ENCODE data around the gene TRANK1.
"Not testable (repeated sequence)": the region's sequence is repeated elsewhere in the genome, so short reads cannot be mapped to it uniquely, and the experiment has no call there.

The TRANK1 gene

DNA sequence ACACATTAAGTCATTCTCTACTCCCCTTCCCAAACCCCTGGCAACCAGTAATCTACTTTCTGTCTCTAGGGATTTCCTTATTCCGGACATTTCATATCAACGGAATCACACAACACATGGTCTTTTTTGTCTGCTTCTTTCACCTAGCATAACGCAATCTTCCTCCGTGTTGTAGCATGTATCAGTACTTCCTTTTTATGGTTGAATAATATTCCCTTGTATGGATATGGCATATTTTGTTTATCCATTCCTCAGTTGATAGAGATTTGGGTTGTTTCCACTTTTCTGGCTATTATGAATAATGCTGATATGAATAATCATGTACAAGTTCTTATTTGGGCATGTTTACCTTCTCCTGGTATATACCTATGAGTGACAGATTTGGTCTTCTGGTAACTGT lies 63.1 kb downstream of the TRANK1 start:
- no peak for DNase-seq

DNA sequence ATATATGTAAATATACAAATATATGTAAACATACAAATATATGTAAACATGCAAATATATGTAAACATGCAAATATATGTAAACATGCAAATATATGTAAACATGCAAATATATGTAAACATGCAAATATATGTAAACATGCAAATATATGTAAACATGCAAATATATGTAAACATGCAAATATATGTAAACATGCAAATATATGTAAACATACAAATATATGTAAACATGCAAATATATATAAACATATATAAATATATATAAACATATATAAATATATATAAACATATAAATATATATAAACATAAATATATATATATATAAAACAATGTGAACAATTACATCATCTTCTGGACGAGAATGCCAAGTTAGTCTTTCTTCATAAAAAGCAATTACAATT lies 65.0 kb downstream of the TRANK1 start:
- not testable (repeated sequence) for DNase-seq

DNA sequence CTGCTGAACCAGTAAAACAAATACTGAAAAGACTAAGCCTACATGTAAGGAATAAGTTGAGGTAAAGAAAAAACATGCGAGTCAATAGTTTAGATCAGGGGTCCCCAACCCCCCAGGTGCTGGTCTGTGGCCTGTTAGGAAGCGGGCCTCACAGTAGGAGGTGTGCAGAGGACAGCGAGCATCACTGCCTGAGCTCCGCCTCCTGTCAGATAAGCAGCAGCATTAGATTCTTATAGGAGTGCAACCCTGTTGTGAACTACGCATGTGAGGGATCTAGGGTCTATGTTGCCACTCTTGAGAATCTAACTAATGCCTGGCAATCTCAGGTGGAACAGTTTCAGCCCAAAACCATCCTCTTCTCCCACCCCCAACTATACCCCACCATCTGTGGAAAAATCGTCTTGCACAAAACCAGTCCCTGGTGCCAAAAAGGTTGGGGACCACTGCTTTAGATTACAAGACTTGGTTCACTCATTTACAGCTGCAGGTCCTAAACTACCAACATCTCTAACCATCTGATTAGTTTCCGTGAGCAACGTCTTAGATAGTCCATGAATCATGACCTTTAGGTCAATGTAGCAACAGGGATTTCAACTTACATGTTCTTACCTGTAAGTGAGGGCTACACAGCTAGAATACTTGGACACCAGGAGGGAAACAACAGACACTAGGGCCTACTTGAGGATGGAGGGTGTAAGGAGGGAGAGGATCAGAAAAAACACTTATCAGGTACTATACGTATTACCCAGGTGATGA lies 66.7 kb downstream of the TRANK1 start:
- no peak for DNase-seq

DNA sequence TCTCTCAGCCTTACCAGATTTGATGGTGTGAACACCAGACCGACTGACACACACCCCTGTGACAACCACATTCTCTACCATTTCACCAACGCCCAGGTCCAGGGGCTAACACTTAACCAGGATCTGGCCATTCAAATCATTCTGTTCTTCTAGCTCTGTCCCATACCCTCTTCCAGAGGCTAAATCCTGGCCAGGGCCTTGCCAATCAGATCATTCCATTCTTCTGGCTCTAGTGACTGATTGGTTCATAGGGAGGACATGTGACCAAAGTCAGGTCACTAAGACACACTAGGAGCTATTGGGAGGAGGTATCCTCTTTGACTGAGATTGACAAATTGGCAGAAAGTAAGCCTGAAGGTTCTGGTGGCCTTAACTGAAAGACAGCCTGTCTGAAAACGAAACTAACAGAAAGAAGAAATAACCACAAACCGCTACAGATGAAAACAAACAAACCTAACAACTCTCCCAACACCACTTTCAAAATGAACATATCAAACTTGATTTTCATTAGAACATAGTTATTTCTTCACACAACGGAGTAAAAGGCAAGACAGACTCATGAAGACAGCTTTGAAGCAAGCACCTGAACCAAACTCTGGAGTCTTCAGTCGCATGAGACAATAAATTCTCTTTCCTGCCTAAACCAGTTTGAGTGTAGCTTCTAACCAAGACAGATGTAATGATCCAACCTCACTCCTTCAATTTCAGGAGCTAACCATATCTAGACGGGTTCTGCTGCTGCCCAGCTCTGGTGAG lies 68.5 kb downstream of the TRANK1 start:
- DNase-seq: no peak

DNA sequence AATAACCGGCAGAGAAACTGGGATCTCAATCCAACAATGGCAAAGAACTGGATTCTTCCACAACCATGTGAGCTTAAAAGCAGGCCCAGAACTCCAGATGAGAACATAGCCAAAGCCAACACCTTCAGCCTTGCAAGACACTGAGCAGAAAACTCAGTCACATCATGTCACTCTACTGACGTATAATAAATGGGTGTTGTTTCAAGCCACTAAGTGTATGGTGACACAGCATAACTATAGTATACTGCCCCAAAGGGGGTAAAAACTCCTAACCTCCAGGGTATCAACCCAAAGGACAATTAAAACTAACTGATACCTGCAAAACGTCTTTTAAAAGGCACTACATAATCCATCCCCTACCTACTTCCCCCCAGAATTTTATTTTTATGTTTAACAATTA lies 69.5 kb downstream of the TRANK1 start:
- no peak for DNase-seq

DNA sequence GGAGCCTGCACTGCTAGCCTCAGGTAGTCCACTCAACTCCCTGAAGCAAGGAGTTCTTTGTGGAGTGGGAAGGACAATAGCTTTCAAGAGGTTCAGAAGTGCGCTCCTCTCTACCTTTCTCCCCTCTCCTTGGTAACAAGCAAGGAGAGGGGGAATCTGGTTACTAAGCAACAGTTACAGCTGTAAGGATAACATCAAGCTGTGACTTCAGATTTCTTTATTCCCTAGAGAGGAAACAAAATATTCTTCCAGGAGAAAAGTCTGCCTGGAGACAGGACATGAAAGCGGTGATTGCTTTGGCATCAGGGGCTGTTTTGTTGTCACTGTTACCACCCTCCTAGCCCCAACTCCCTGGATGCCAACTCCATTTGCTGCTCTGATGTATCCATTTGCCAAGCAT lies 70.4 kb downstream of the TRANK1 start:
- DNase-seq: no peak

DNA sequence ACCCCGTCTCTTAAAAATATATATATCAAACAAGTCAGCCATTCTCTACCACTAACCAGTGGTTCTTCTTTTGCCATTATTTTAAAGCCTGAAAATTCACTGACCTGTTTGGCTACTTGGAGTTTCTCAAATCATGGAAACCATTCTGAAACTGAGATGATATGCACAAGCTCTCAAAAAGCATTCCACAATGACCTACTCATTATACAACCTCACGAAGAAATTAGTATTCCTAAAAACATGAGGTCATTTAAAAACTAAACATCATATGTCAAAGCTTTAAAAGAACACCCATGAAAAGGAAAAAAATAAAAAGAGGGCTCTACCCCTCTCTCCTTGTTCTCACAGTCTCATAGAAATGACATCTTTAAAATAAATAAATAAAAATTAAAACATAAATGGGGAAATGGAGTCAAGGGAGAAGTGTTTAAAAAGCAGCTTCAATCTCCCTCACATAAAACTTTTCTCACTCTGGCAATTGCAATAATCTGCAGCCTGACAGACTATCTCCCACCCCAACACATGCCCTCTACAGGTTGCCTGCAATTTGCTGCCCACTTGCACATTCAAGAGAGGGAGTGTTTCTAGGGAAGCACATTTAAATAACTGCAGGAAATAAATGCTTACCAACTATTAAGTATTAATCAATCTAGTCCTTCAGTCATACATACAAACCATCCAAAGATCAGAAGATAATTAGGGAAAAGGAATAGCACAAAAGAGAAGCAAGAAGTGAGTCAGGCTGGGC lies 73.3 kb downstream of the TRANK1 start:
- no peak for DNase-seq

DNA sequence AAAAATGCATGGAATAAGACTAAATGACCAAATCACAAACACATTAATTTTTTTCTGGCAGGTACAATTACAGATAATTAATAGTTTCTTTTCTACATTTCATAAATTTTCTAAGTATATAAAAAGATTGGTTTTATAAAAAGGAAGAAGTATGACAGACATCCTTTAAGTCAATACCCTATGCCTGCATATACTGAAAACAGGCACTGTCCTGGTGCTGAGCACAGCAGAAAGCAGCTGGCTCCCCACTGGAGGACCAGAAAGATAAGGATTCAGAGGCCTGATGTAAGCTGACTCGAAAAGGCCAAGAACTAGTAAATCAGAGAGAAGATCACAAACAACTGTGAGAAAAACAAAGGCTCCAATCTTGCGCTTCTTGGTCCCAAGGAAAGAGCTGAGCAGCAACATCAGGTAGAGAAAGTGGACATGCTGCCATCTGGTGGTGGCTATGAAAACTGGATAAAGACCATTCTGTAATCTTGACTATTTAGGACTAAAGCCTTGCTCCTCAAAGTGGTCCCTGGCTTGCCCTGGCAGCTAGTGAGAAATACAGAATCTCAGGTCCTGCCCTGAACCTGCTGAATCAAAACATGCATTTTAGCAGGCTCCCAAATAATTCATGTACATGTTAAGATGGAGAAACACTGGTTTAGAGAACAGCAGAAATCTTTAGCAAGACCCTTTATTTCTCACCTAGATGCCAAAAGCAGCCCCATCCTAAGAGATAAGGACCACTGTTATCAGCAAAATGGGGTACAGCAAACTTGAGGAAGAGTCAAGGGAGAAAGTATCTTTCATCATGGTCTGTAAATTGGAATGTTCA lies 76.0 kb downstream of the TRANK1 start:
- DNase-seq: peak; percentile 3

DNA sequence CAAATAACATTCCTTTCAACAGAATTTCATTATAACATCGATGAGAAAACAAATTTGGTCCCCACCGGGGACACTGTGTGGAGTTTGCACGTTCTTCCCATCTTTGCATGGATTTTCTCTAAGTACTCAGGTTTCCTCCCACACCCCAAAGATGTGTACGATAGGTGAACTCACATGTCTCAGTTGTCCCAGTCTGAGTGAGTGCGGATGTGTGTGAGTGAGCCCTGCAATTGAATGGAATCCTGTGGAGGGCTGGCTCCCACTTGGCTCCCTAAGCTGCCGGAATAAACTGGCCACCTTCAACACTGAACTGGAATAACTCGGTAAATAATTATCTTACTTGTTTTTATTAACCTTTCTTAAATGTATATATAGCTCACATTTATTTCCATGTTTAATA lies 77.0 kb downstream of the TRANK1 start:
- DNase-seq: no peak

DNA sequence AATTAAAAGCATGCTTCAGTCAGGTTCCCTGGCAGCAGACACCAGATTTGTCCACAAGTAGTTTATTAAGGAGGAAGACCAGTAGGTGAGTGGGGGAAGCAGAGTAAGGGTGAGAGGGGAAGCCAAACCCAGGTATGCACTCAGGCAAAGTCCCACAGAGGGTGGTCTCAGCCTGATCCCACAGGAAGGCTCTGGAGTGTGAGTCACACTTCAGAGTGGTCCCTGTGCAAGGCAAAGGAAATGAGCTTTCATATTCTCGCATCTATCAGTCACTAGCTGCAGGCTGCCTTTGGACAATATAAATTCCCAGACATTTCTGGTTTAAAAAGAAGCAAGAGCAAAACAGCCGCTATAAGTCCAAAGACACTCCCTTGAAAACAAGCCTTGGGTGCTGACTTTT lies 78.5 kb downstream of the TRANK1 start:
- no peak for DNase-seq

DNA sequence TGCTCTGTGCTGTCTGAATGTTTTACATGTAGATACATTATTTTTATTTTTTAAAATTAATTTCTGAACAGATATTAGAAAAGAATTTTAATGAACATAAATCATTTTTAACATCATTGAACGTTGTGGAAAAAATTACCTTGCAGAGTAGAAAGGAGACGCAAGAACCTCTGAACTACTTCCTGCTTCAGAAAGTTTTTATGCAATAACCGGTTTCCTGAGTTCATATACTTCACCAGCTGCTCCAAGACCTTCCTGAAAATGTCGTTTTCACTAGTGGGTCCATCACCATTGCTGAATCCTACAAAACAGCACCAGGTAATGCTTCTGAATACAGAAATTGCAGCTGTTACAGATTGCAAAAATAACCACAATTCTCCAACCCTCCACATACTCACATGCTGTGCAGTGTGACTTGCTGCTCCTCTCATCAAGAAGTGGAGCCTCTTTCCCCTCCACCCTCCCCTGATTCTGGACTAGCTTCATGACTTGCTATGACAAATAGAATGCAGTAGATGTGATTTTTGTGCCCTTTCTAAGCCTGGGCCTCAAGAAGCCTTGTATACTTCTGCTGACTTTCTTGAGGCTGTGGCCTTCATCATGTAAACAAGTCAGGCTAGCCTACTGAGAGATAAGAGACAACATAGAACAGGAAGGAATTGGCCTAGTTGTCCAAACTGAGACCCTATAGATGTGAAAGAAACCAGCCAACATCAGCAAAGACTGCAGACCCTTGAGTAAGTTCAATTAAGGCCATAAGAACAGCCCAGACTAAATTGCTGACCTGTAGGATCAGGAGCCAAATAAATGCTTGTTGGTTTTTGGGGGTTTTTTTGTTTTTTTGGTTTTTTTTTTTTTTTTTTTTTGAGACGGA lies 80.4 kb downstream of the TRANK1 start:
- DNase-seq: no peak

DNA sequence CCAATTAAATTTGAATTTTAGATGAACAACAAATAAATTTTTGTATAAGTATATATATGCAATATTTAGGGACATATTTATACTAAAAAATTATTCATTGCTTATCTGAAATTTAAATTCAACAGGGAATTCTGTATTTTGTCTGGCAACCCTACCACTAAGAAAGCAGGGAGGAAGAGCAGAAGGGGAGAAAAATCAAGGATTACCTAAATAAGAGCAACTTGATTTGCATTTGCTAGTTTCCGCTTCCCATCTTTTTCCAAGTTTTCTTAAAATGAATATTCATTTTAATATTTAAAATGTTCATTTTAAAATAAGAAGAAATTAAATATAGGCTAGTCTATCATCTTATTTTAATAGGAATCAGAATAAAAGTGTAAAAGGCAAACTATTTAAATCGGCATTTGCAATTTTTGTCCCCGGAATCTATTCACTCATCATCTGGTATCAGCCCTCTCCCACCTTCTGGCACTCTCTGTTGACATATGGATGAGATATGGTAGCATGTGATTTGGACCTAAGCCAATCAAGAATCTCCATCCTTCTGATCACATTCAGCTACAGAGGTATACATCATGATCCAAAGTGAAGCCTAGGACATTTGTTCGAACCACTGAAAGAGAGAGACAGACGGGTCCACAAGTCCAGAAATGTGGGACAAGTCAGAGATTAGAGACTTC lies 82.6 kb downstream of the TRANK1 start:
- no peak for DNase-seq

DNA sequence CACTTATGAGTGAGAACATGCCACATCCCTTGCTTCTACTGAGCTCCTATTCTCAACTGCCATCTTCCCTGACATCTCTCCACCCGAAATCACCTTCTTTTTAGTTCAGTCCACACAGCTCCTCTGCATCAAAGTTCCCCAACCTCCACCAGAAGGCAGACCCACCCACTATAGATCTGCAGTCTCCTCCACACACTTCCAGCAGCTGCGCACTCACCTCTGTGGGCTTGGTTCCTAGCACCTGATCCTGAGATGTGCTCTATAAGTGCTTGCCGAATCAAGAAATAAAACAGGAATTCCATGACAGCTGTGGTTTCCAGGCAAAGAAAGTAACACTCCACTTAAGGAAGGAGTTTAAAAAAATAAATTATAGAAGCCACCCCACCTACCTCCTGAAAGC lies 85.4 kb downstream of the TRANK1 start:
- no peak for DNase-seq

DNA sequence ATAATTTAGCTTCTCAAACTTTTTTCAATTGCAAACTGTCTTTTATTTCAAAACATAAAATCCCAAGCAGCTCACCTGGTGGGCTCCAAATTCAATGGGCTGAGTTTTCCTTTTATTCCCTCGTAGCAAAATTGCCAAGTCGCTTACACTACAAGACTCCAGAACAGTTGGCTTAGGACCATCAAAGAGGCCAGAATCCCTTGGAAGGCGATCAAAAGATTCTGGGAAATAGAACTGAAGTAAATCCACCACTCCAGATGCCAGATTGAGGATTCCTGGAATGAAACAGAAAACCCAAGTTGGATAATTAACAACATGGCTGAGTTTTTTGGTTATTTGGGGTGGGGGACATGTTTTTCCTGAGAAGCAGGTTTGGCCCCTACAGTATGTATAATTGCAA lies 92.8 kb downstream of the TRANK1 start:
- no peak for DNase-seq

DNA sequence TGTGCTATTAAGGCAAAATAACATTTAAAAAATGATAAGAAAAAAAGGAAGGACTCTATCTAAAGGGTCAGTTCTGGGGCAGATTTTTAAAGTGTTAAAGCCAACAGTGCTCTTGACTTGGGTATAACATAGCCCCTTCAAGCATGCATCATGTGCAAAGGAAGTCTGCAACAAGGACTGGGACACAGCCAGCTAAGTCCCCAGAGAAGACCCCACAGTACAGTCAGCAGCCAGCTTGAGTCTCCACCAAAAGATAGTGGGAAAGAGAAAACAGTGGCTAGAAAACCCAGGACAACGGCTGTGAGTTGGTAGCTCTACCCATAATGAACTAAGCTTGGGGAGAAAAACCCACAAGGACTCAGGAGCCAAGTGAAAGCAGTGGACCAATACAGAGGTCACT lies 94.1 kb downstream of the TRANK1 start:
- DNase-seq: no peak

DNA sequence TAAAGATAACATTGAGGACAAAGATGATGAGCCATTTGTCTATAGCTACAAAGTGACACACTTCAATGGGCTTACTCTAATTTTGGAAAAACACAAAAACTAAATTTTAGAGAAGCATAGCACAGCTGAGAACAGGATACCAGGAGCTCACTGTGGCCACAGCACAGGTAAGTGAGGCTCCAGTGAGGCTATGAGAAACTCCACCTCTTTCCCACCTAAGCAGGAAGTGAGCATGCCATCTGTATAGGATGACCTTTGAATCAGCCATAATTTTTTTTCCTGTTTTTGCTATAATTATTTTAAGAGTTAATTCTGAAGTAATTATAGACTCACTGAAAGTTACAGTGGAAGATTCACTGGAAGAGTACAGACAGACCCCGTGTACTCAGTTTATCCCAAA lies 98.4 kb downstream of the TRANK1 start:
- no peak for DNase-seq

DNA sequence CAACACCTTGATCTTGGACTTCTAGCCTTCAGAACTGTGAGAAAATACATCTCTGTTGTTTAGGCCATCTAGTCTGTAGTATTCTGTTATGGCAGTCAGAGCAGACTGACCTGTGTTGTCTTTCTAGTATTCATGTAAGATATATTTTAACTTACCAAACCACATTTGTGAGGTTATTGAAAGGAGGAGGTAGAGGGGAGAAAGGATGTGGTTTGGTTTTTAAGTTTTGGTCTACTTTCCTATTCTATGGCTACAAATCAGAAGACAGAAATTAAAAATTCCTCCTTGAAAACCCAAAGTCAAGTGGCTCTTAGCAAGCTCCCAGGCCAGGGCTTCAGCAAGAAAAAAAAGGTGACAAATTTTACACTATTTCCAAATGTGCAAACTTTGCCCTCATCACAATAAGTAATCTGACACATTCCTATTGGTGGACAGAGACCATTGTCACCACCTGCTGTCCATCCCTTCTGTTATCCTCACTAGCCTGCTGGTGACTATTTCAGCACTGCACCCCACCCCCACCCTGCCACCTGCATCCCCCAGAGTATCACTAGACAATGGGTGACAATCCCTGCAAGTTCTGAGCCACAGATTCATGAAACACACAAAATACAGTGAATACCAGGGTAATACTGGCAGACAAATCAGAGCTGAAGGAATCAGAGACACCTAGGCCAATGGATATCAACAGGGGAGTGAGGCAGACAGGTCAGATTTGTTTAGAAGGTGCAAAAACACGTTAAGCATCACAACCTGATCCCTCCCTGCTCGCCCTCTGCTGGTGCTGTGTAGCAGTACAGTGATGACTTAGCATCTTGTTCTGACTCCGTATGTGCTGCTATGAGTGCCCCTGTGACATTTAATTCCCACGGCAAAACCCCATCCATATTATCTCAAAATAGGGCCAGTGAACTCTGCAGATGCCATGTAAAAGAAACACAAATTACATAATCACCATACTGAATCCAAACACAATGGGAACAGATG lies 101.5 kb downstream of the TRANK1 start:
- no peak for DNase-seq

DNA sequence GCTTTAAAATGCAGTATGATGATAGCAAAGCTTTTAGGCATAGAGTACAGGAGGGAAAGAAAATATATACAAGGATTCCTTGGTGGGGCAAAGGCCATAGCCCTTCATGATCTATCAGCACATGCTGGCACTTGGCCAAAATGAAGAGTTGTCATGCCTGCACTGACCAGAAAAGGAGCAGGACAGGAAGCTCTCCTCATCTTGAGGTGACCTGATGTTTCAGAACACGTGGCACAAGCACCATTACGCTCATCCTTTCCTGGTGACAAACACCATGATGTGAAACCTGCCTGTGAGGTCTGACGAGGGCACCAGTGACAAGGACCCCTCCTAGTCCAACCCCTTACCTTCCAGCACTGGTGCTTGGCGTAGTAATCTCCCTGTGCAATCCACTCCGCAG lies 102.6 kb downstream of the TRANK1 start:
- DNase-seq: no peak

DNA sequence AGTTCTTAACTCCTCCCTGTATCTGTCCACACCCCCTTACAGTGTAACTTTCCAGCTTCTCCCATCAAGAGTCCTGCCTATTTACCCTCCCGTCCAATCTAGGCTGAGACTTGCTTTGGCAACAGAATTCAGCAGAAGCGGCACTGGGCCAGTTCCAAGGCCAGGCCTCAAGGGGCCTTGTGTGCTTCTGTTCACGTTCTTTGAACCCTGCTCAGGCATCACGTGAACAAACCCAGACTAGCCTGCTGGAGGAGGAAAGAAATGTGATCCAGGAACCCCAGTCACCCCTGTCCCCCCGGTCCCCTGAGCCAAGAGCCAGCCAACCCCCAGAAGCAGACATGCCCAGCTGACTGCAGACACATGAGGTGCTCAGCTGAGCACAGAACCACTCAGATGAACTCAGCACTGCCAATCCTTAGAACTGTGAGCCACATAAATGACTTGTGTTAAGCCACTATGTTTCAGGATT lies 104.4 kb downstream of the TRANK1 start:
- DNase-seq: no peak

DNA sequence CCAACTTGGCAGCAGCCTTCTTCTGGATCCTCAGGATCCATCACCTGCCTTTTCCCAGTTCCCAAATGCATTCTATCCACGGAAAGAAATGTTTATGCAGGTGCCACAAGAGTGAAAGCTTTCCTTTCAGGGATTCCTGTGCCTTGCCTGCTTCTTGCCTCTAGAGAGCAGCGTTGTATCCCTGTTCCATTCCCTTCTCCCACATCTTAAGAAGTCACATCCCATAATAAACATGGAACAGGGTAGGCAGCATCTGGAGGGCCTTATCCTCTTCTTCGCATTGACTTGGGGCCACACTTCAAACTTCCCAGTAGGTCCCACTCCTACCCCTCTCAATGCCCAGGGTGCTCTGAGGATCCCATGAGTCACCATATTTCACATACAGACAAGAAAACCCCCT lies 107.8 kb downstream of the TRANK1 start:
- DNase-seq: no peak

Measured in NCI-H446 treated with DMSO at 0.1 percent for 48 hours (cell line).